Thyroid gland (tissue), 4 donors: ENCODE measurements around the gene ANKRD10. TPM values are rescaled to one million over a fixed set of nuclear protein-coding genes. Genes with fewer than 3 reads are reported as not detected.
"Not testable (repeated sequence)": the region's sequence is repeated elsewhere in the genome, so short reads cannot be mapped to it uniquely, and the experiment has no call there.

Experiments used
- DNase-seq, 2 donors: peaks; one replicate each; pipeline ENCODE4 v3.0.0-alpha.2; 2019
- H3K27ac ChIP-seq, 3 donors: fragments of 200-600 bp; sonication (generic); 1 replicate in 2 of 3; 2 replicates in 1 of 3; pipeline ENCODE4 v1.5.1; 2016 to 2019; ENCODE audit warnings: mild to moderate bottlenecking in 1 of 3, moderate library complexity in 1 of 3
- H3K27me3 ChIP-seq: fragments of 200-600 bp; sonication (generic); one replicate; pipeline ENCODE4 v1.5.1; 2019
- H3K36me3 ChIP-seq, 2 donors: fragments of 200-600 bp; sonication (generic); one replicate each; pipeline ENCODE4 v1.5.1; 2016 to 2019
- H3K4me1 ChIP-seq, 2 donors: fragments of 200-600 bp; sonication (generic); one replicate each; pipeline ENCODE4 v1.5.1; 2017 to 2019
- H3K4me3 ChIP-seq, 3 donors: fragments of 200-600 bp; sonication (generic); replicated peaks in 1 of 3; 1 replicate in 2 of 3; 2 replicates in 1 of 3; pipeline ENCODE4 v1.5.1; 2016; ENCODE audit warnings: mild to moderate bottlenecking in 1 of 3
- H3K9me3 ChIP-seq: fragments of 200-600 bp; sonication (generic); one replicate; pipeline ENCODE4 v1.5.1; 2017
- CTCF ChIP-seq, 6 experiments: fragments of 200-600 bp in 3 of 6; fragments of 450-650 bp in 3 of 6; sonication (generic) in 3 of 6; IDR thresholded peaks; one replicate each; pipeline ENCODE4 v1.5.1; 2016 to 2019; ENCODE audit warnings: antibody characterized with exemption in 6 of 6, mild to moderate bottlenecking in 2 of 6, inconsistent platforms in 1 of 6, moderate library complexity in 1 of 6
- POLR2A ChIP-seq, 2 donors: fragments of 450-650 bp; IDR thresholded peaks; one replicate each; pipeline ENCODE4 v1.6.1; 2017; ENCODE audit warnings: antibody characterized with exemption in 2 of 2, mild to moderate bottlenecking in 2 of 2, moderate library complexity in 1 of 2
- WGBS, 2 donors: methylation state at CpG; one replicate each; pipeline ENCODE4 v1.1.5; 2017; 5-methylcytosine and 5-hydroxymethylcytosine counted together
- intact Hi-C: fragments of 100-400 bp; cut with DNase I; formaldehyde crosslinking; loops from one replicate; pipeline ENCODE4 v1.15.1; 2023
- total RNA-seq, 4 donors: library from RNA; depleted of rRNA; stranded (reverse); fragments of >200 nt; gene quantifications; one replicate each; pipeline ENCODE4 v1.2.3, GENCODE V29; 2016

The ANKRD10 gene
- total RNA-seq, 4 donors from 2014 or later, result 105 to 168 (median 135) TPM

- Histone ChIP-seq H3K27me3 (no peaks in the 10 kb centered on the region), H3K9me3 (no peaks in the 10 kb centered on the region), H3K36me3 (no peaks in the 10 kb centered on the region), H3K4me1 (no peaks in the 10 kb centered on the region), H3K27ac (no peak overlapping the region), H3K4me3 (no peak overlapping the region)
- TF ChIP-seq CTCF (IDR thresholded peaks at IDR 0.05) (no peak), POLR2A (IDR thresholded peaks at IDR 0.05) (no peak)
- WGBS, 2 donors, result 86 to 96% methylated on average over 2 of the region's 2 CpGs
- intact Hi-C loops, result no loop called here
- DNase-seq, result no peak
Observed at GRCh38 chr13:110960204-110960603, 45.3 kb upstream of the ANKRD10 start.

GRCh38 chr13:110957931-110958330, 43.1 kb upstream of the ANKRD10 start:
- no peak for DNase-seq
- intact Hi-C loops, result no loop called here
- H3K27me3 ChIP-seq, result no peaks in the 10 kb centered on the region
- H3K4me3 ChIP-seq, result no peak overlapping the region
- H3K27ac ChIP-seq, result no peak overlapping the region
- H3K36me3 ChIP-seq, result no peaks in the 10 kb centered on the region
- no peaks in the 10 kb centered on the region for H3K9me3 ChIP-seq
- no peak for TF ChIP-seq CTCF (IDR thresholded peaks at IDR 0.05)
- no peak for TF ChIP-seq POLR2A (IDR thresholded peaks at IDR 0.05)
- H3K4me1 ChIP-seq, result no peaks in the 10 kb centered on the region
- WGBS, 2 donors, result 92 to 96% methylated on average over 6 of the region's 6 CpGs

GRCh38 chr13:110957181-110957884, 42.5 kb upstream of the ANKRD10 start:
- H3K4me3 ChIP-seq, result no peak overlapping the region
- WGBS, 2 donors, result 78 to 86% methylated on average over 10 of the region's 10 CpGs
- no peak for DNase-seq
- H3K27ac ChIP-seq, result no peak overlapping the region
- intact Hi-C loops, result no loop called here
- no peaks in the 10 kb centered on the region for H3K9me3 ChIP-seq
- no peaks in the 10 kb centered on the region for H3K36me3 ChIP-seq
- H3K4me1 ChIP-seq, result no peaks in the 10 kb centered on the region
- no peaks in the 10 kb centered on the region for H3K27me3 ChIP-seq
- TF ChIP-seq CTCF (IDR thresholded peaks at IDR 0.05), result no peak
- no peak for TF ChIP-seq POLR2A (IDR thresholded peaks at IDR 0.05)

- H3K27ac ChIP-seq, H3K9me3 ChIP-seq, DNase-seq, H3K4me3 ChIP-seq, intact Hi-C loops, H3K4me1 ChIP-seq, H3K36me3 ChIP-seq, H3K27me3 ChIP-seq: not testable (repeated sequence)
- 82 to 84% methylated on average over 8 to 10 of the region's 12 CpGs for WGBS, 2 donors
Observed at GRCh38 chr13:110956216-110956615, 41.3 kb upstream of the ANKRD10 start.

- H3K4me3 ChIP-seq, H3K27ac ChIP-seq, DNase-seq, intact Hi-C loops, H3K36me3 ChIP-seq, H3K9me3 ChIP-seq, H3K27me3 ChIP-seq, H3K4me1 ChIP-seq: not testable (repeated sequence)
- WGBS, 2 donors, result 68 to 100% methylated on average over 1 to 5 of the region's 7 CpGs
Observed at GRCh38 chr13:110955608-110956007, 40.7 kb upstream of the ANKRD10 start.

GRCh38 chr13:110955072-110955503, 40.2 kb upstream of the ANKRD10 start:
- H3K27ac ChIP-seq, H3K4me3 ChIP-seq, intact Hi-C loops, H3K4me1 ChIP-seq, H3K9me3 ChIP-seq, H3K36me3 ChIP-seq, H3K27me3 ChIP-seq: not testable (repeated sequence)
- DNase-seq, result peak in 1 of 2 donors; percentile 8
- 50 to 58% methylated on average over 9 to 10 of the region's 11 CpGs for WGBS, 2 donors

GRCh38 chr13:110954533-110954920, 39.7 kb upstream of the ANKRD10 start:
- H3K36me3 ChIP-seq, intact Hi-C loops, H3K9me3 ChIP-seq, H3K4me1 ChIP-seq, H3K27ac ChIP-seq, H3K27me3 ChIP-seq, DNase-seq, H3K4me3 ChIP-seq: not testable (repeated sequence)
- WGBS, 2 donors, result 84 to 87% methylated on average over 14 to 15 of the region's 15 CpGs
